IMR-90 (cell line): ENCODE results near the gene ARMC5. TPM values are rescaled to one million over a fixed set of nuclear protein-coding genes. Genes with fewer than 3 reads are reported as not detected.

Experiments used
- ATAC-seq: fragments of 200-7000 bp; cut with Tn5 transposase; 2 replicates; pipeline ENCODE4 v1.9.1; 2020; ENCODE audit warnings: low read depth, mild to moderate bottlenecking, moderate library complexity
- BruUV-seq: library from RNA; stranded (reverse); fragments of 400-500 nt; replicated peaks from 2 replicates; lab custom pipeline; 2021; lab: Mats Ljungman, UMichigan
- CTCF ChIA-PET: fragments of 300-600 bp; formaldehyde crosslinking; extraction: SDS; loops from one replicate; lab custom pipeline; 2021; ENCODE audit warnings: antibody characterized with exemption; lab: Yijun Ruan, JAX
- POLR2A ChIA-PET: fragments of 300-600 bp; sonication (Branson Sonifier 250); formaldehyde crosslinking; loops from one replicate; lab custom pipeline; 2022; ENCODE audit warnings: antibody characterized with exemption; ENCODE audit not compliant: unreplicated experiment; lab: Charles Lee
- DNase-seq: peaks from one replicate; pipeline ENCODE4 v3.0.0; 2013
- H2AFZ ChIP-seq: replicated peaks from 2 replicates; pipeline ENCODE3; 2013; ENCODE audit warnings: low read length, mild to moderate bottlenecking; ENCODE audit not compliant: poor library complexity
- H2AK5ac ChIP-seq: 2 replicates; pipeline ENCODE4 v1.6.1; 2013; ENCODE audit warnings: low read depth, low read length, inconsistent platforms
- H2AK9ac ChIP-seq: replicated peaks from 2 replicates; pipeline ENCODE3; 2013; ENCODE audit warnings: mild to moderate bottlenecking, low read depth, low read length, moderate library complexity; ENCODE audit not compliant: poor library complexity
- H2BK120ac ChIP-seq: 2 replicates; pipeline ENCODE4 v1.6.1; 2013; ENCODE audit warnings: low read depth, low read length, inconsistent platforms
- H2BK15ac ChIP-seq: 3 replicates; pipeline ENCODE4 v1.6.1; 2013; ENCODE audit warnings: low read depth, low read length, inconsistent platforms
- H2BK20ac ChIP-seq: 2 replicates; pipeline ENCODE4 v1.6.1; 2013; ENCODE audit warnings: low read depth, mild to moderate bottlenecking, inconsistent platforms, low read length, moderate library complexity
- H2BK5ac ChIP-seq: 2 replicates; pipeline ENCODE4 v1.6.1; 2013; ENCODE audit warnings: mild to moderate bottlenecking, low read depth, low read length, inconsistent platforms; ENCODE audit not compliant: poor library complexity, severe bottlenecking
- H3K14ac ChIP-seq: replicated peaks from 2 replicates; pipeline ENCODE4 v1.6.1; 2013; ENCODE audit warnings: low read depth, low read length, inconsistent platforms
- H3K18ac ChIP-seq: 2 replicates; pipeline ENCODE4 v1.6.1; 2013; ENCODE audit warnings: low read depth, low read length, control low read depth
- H3K23ac ChIP-seq: 2 replicates; pipeline ENCODE4 v1.6.1; 2013; ENCODE audit warnings: low read depth, low read length, inconsistent platforms
- H3K27ac ChIP-seq: 2 replicates; pipeline ENCODE4 v1.5.1; 2013; ENCODE audit warnings: mild to moderate bottlenecking, control low read depth, low read length; ENCODE audit not compliant: insufficient read depth
- H3K27me3 ChIP-seq: 2 replicates; pipeline ENCODE4 v1.6.1; 2013; ENCODE audit warnings: low read length; ENCODE audit not compliant: control insufficient read depth, insufficient read depth
- H3K36me3 ChIP-seq: 2 replicates; pipeline ENCODE4 v1.6.1; 2013; ENCODE audit warnings: low read length, mixed read lengths; ENCODE audit not compliant: control insufficient read depth, insufficient read depth
- H3K4ac ChIP-seq: 2 replicates; pipeline ENCODE4 v1.6.1; 2013; ENCODE audit warnings: low read depth, low read length, inconsistent platforms
- H3K4me1 ChIP-seq: 2 replicates; pipeline ENCODE4 v1.6.1; 2013; ENCODE audit warnings: low read length, mixed read lengths; ENCODE audit not compliant: control insufficient read depth, insufficient read depth
- H3K4me2 ChIP-seq: 2 replicates; pipeline ENCODE4 v1.6.1; 2013; ENCODE audit warnings: low read depth, mild to moderate bottlenecking, control low read depth, low read length, moderate library complexity
- H3K4me3 ChIP-seq: 2 replicates; pipeline ENCODE4 v1.5.1; 2013; ENCODE audit warnings: low read depth, mild to moderate bottlenecking, control low read depth, low read length, moderate library complexity; ENCODE audit not compliant: insufficient read depth
- H3K56ac ChIP-seq: 2 replicates; pipeline ENCODE4 v1.6.1; 2013; ENCODE audit warnings: low read length, inconsistent platforms; ENCODE audit not compliant: insufficient read depth; ENCODE audit errors: extremely low read depth
- H3K79me1 ChIP-seq, 2 experiments: 2 replicates each; pipeline ENCODE4 v1.6.1; 2013; ENCODE audit warnings: low read length in 2 of 2, inconsistent platforms in 1 of 2, low read depth in 1 of 2
- H3K9ac ChIP-seq: 2 replicates; pipeline ENCODE4 v1.6.1; 2013; ENCODE audit warnings: low read depth, low read length, control low read depth
- H3K9me1 ChIP-seq: 2 replicates; pipeline ENCODE4 v1.6.1; 2013; ENCODE audit warnings: low read length, inconsistent platforms; ENCODE audit not compliant: insufficient read depth
- H3K9me3 ChIP-seq: 2 replicates; pipeline ENCODE4 v1.6.1; 2013; ENCODE audit warnings: low read length; ENCODE audit not compliant: control insufficient read depth, insufficient read depth
- H4K20me1 ChIP-seq: 2 replicates; pipeline ENCODE4 v1.6.1; 2013; ENCODE audit warnings: low read length, inconsistent platforms; ENCODE audit not compliant: insufficient read depth
- H4K5ac ChIP-seq: 2 replicates; pipeline ENCODE4 v1.6.1; 2013; ENCODE audit warnings: mild to moderate bottlenecking, low read depth, low read length, control low read depth
- H4K8ac ChIP-seq, 2 experiments: 2 replicates each; pipeline ENCODE4 v1.6.1; 2013; ENCODE audit warnings: low read depth in 2 of 2, low read length in 2 of 2, control low read depth in 1 of 2, inconsistent platforms in 1 of 2
- H4K91ac ChIP-seq: 2 replicates; pipeline ENCODE4 v1.6.1; 2013; ENCODE audit warnings: low read depth, low read length, inconsistent platforms; ENCODE audit not compliant: insufficient read depth
- BHLHE40 ChIP-seq: fragments of 150-350 bp; IDR thresholded peaks from 2 replicates; pipeline ENCODE4 v1.6.1; 2016; ENCODE audit warnings: mild to moderate bottlenecking, low read depth, low read length
- CEBPB ChIP-seq: IDR thresholded peaks from 2 replicates; pipeline ENCODE4 v1.6.1; 2012; ENCODE audit warnings: low read depth, low read length, improper control_type of control experiment
- CHD1 ChIP-seq: IDR thresholded peaks from 2 replicates; pipeline ENCODE4 v1.6.1; 2012; ENCODE audit warnings: low read depth, low read length, improper control_type of control experiment
- CTCF ChIP-seq: conservative IDR thresholded peaks from 2 replicates; pipeline ENCODE4 v1.5.1; 2012; ENCODE audit warnings: mild to moderate bottlenecking, low read depth, low read length, improper control_type of control experiment
- FOS ChIP-seq: fragments of 150-350 bp; IDR thresholded peaks from 2 replicates; pipeline ENCODE4 v1.6.1; 2016; ENCODE audit warnings: low read depth, low read length
- MAFK ChIP-seq: IDR thresholded peaks from 2 replicates; pipeline ENCODE4 v1.6.1; 2012; ENCODE audit warnings: low read depth, low read length, improper control_type of control experiment
- MAZ ChIP-seq: IDR thresholded peaks from 2 replicates; pipeline ENCODE4 v1.6.1; 2012; ENCODE audit warnings: low read depth, mild to moderate bottlenecking, low read length, improper control_type of control experiment, moderate library complexity, borderline replicate concordance
- MXI1 ChIP-seq: IDR thresholded peaks from 2 replicates; pipeline ENCODE4 v1.6.1; 2012; ENCODE audit warnings: low read depth, mild to moderate bottlenecking, low read length, moderate library complexity, borderline replicate concordance
- POLR2A ChIP-seq: IDR thresholded peaks from 2 replicates; pipeline ENCODE4 v1.6.1; 2012; ENCODE audit warnings: mild to moderate bottlenecking, low read depth, low read length
- RAD21 ChIP-seq: IDR thresholded peaks from 2 replicates; pipeline ENCODE4 v1.6.1; 2012; ENCODE audit warnings: low read length, improper control_type of control experiment
- RCOR1 ChIP-seq: IDR thresholded peaks from 2 replicates; pipeline ENCODE4 v1.6.1; 2012; ENCODE audit warnings: mild to moderate bottlenecking, low read length, improper control_type of control experiment; ENCODE audit not compliant: insufficient replicate concordance
- RFX5 ChIP-seq: IDR thresholded peaks from 2 replicates; pipeline ENCODE4 v1.8.0; 2012; ENCODE audit warnings: low read depth, mild to moderate bottlenecking, low read length, moderate library complexity
- SMC3 ChIP-seq: fragments of 150-350 bp; IDR thresholded peaks from 2 replicates; pipeline ENCODE4 v1.6.1; 2016; ENCODE audit warnings: low read depth, mild to moderate bottlenecking, antibody characterized with exemption, low read length, moderate library complexity
- USF2 ChIP-seq: fragments of 150-350 bp; IDR thresholded peaks from 2 replicates; pipeline ENCODE4 v1.6.1; 2017; ENCODE audit warnings: mild to moderate bottlenecking, antibody characterized with exemption, low read length, low read depth
- whole genome bisulfite sequencing, 2 experiments: methylation state at CpG; one replicate each; pipeline versions ENCODE4 v1.1.5 to v1.1.7; 2013; ENCODE audit warnings: missing lambda C conversion rate in 2 of 2; ENCODE audit not compliant: insufficient read length in 1 of 2; ENCODE audit errors: extremely low coverage in 2 of 2; 5-methylcytosine and 5-hydroxymethylcytosine counted together
- dilution Hi-C: fragments of 300-500 bp; cut with HindIII; formaldehyde crosslinking; loops from one replicate; pipeline ENCODE4 v1.14.3; 2018; ENCODE audit warnings: low sequenced_read_pairs; ENCODE audit not compliant: unreplicated experiment
- in situ Hi-C: fragments of 300-500 bp; cut with MboI; formaldehyde crosslinking; loops from 3 replicates; pipeline ENCODE4 v1.14.3; 2019; ENCODE audit warnings: low sequenced_read_pairs, inconsistent platforms, mixed read lengths
- intact Hi-C: fragments of 100-400 bp; cut with micrococcal nuclease; formaldehyde crosslinking; loops from 2 replicates; pipeline ENCODE4 v1.10.0; 2022
- polyA plus RNA-seq, 3 experiments: library from polyadenylated mRNA; depleted of rRNA; stranded (reverse); fragments of >200 nt; gene quantifications; 2 replicates each; pipeline ENCODE4 v1.2.3, GENCODE V29; 2012; ENCODE audit warnings: low replicate concordance in 1 of 3
- total RNA-seq: library from RNA; depleted of rRNA; stranded (reverse); fragments of >200 nt; gene quantifications from 2 replicates; pipeline ENCODE4 v1.2.3, GENCODE V29; 2012

The ARMC5 gene
- total and polyA plus RNA-seq, 2 of the 4 experiments (the other 2 are of a cell fraction), result 2.3 to 7.5 TPM

DNA sequence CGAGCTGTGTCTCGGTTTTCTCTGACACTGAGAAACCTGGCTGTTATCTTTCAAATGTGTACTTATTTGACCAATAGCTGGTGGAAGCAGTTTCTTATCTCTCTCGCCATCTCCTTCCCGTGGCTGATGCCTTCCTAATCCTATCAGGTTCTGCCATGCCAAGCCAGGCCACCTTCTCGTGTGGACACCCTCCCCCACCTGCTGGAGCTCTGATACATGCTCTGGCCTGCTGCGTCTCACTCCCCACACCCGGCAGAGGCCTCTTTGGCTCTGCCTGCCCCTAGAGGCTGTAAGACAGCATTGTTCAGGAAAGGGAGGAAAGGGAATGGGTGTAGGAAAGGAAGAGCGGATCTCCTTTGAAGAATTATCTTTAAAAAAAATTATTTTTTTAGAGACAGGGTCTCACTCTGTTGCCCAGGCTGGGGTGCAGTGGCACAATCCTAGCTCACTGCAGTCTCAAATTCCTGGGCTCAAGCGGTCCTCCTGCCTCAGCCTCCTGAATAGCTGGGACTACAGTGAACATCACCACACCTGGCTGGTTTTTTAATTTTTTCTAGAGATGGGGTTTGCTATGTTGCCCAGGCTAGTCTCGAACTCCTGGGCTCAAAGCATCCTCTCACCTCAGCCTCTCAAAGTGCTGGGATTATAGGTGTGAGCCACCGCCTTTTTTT, 7.5 kb upstream of the ARMC5 start:
- peak overlapping the region; percentile 53 for H2BK20ac ChIP-seq
- no peak for TF ChIP-seq RCOR1
- TF ChIP-seq CTCF, result peak; percentile 72
- no peak for TF ChIP-seq BHLHE40
- peak; percentile 69 for TF ChIP-seq RAD21
- TF ChIP-seq POLR2A, result 0 out of 2 replicates have a peak, but pooled peaks have one; percentile 14
- TF ChIP-seq RFX5, result no peak
- no peak for TF ChIP-seq CHD1
- no peak for TF ChIP-seq SMC3
- no peak for TF ChIP-seq USF2
- no peak for TF ChIP-seq CEBPB
- peak; percentile 79 for TF ChIP-seq MAZ
- TF ChIP-seq FOS, result peak; percentile 3; the same call in 1 of the 2 replicates
- no peak for TF ChIP-seq MAFK
- peak; percentile 39; the same call in 1 of the 2 replicates for TF ChIP-seq MXI1
- peak overlapping the region; percentile 69; the same call in 1 of the 3 replicates for H2BK15ac ChIP-seq
- peaks cover 11 to 54% of the 10 kb centered on the region in 2 experiments for H3K79me1 ChIP-seq
- peak overlapping the region; percentile 44; the same call in 1 of the 2 replicates for H3K23ac ChIP-seq
- peak overlapping the region in 1 of 2 experiments; percentile 65; a peak in 3 of 4 replicates for H4K8ac ChIP-seq
- peak overlapping the region; percentile 79 for H2AFZ ChIP-seq
- H3K27ac ChIP-seq, result peak overlapping the region; percentile 38; the same call in 1 of the 2 replicates
- H3K36me3 ChIP-seq, result no peaks in the 10 kb centered on the region; the same call in 1 of the 2 replicates
- POLR2A ChIA-PET, result no interaction called here
- peak overlapping the region; percentile 50 for H3K14ac ChIP-seq
- peak overlapping the region; percentile 89 for H2AK9ac ChIP-seq
- peaks cover 26% of the 10 kb centered on the region for H3K9me1 ChIP-seq
- H3K4me1 ChIP-seq, result peaks cover 18% of the 10 kb centered on the region
- H4K5ac ChIP-seq, result peak overlapping the region; percentile 45; the same call in 1 of the 2 replicates
- CTCF ChIA-PET, result interaction anchor here (0.5 to 1.4 kb wide), 6 partner anchors 9 to 500 kb away, joined by 3 to 11 read pairs (median 4); partner anchors contain the start of gene ZNF843
- dilution Hi-C loops (no loop called here), in situ Hi-C loops (loop anchor here (25.0 kb wide), 1 partner anchor 410 kb away; the partner anchor contains the start of gene ZNF267), intact Hi-C loops (no loop called here)
- H3K9ac ChIP-seq, result no peak overlapping the region
- peak overlapping the region; percentile 30; the same call in 1 of the 2 replicates for H3K4me2 ChIP-seq
- no peaks in the 10 kb centered on the region for H3K27me3 ChIP-seq
- peak overlapping the region; percentile 12; the same call in 1 of the 2 replicates for H3K18ac ChIP-seq
- H4K91ac ChIP-seq, result peak overlapping the region; percentile 57; the same call in 1 of the 2 replicates
- H2AK5ac ChIP-seq, result peak overlapping the region; percentile 76
- H3K56ac ChIP-seq, result peak overlapping the region; percentile 29; the same call in 1 of the 2 replicates
- peak overlapping the region; percentile 63 for H3K4ac ChIP-seq
- H3K9me3 ChIP-seq, result no peaks in the 10 kb centered on the region
- WGBS, 2 experiments, result no CpG with 5 or more reads among the region's 11 CpGs
- peaks cover 25% of the 10 kb centered on the region for H4K20me1 ChIP-seq
- DNase-seq (peak; percentile 80), ATAC-seq (peak; percentile 80)
- peak overlapping the region; percentile 67; the same call in 1 of the 2 replicates for H2BK120ac ChIP-seq
- BruUV-seq, result no TSS peak
- no peak overlapping the region for H3K4me3 ChIP-seq
- peak overlapping the region; percentile 92 for H2BK5ac ChIP-seq
